Adrenal gland (tissue), 12 donors: ENCODE measurements around the gene AGPAT3. TPM values are rescaled to one million over a fixed set of nuclear protein-coding genes. Genes with fewer than 3 reads are reported as not detected.

Source experiments
- DNase-seq, 7 donors: peaks; one replicate each; pipeline ENCODE4 v3.0.0-alpha.2; 2019 to 2020
- H3K27ac ChIP-seq, 5 donors: fragments of 200-600 bp; sonication (generic) in 4 of 5; 1 replicate in 3 of 5; 2 replicates in 2 of 5; pipeline versions ENCODE4 v1.5.1 to v1.8.0; 2016 to 2020; ENCODE audit warnings: mild to moderate bottlenecking in 1 of 5
- H3K27me3 ChIP-seq: fragments of 200-600 bp; 2 replicates; pipeline ENCODE4 v1.8.0; 2021
- H3K36me3 ChIP-seq, 2 donors: fragments of 200-600 bp; replicated peaks in 1 of 2; 1 replicate in 1 of 2; 2 replicates in 1 of 2; pipeline versions ENCODE4 v1.5.1 to v1.8.0; 2018 to 2022
- H3K4me1 ChIP-seq, 2 donors: fragments of 200-600 bp; replicated peaks in 1 of 2; 1 replicate in 1 of 2; 2 replicates in 1 of 2; pipeline versions ENCODE4 v1.5.1 to v1.8.0; 2018 to 2021
- H3K4me3 ChIP-seq, 4 donors: fragments of 200-600 bp; sonication (generic) in 3 of 4; one replicate each; pipeline ENCODE4 v1.5.1; 2016 to 2018
- H3K9me3 ChIP-seq, 3 donors: fragments of 200-600 bp; sonication (generic) in 1 of 3; replicated peaks in 1 of 3; 1 replicate in 2 of 3; 2 replicates in 1 of 3; pipeline versions ENCODE4 v1.5.1 to v1.8.0; 2016 to 2021
- POLR2A ChIP-seq, 2 donors: fragments of 450-650 bp; IDR thresholded peaks; one replicate each; pipeline ENCODE4 v1.6.1; 2017; ENCODE audit warnings: antibody characterized with exemption in 2 of 2, mild to moderate bottlenecking in 2 of 2, moderate library complexity in 1 of 2
- WGBS, 4 donors: extraction: QIAGEN DNeasy Blood & Tissue Kit in 2 of 4; methylation state at CpG; one replicate each; pipeline versions ENCODE4 v1.1.5 to v1.1.7; 2013 to 2017; 5-methylcytosine and 5-hydroxymethylcytosine counted together
- intact Hi-C, 2 donors: fragments of 100-400 bp; cut with DNase I; formaldehyde crosslinking; loops; one replicate each; pipeline versions ENCODE4 v1.14.1 to v1.15.0; 2022 to 2023
- polyA plus RNA-seq, 3 donors: library from polyadenylated mRNA; stranded (reverse); fragments of 200-250 nt in 2 of 3; fragments of 350-450 nt in 1 of 3; fragmentation: Illumina TruSeq in 1 of 3; extraction: RNeasy Lipid Tissue Mini Kit (QIAGEN cat#74804) in 1 of 3; gene quantifications; one replicate each; pipeline ENCODE4 v1.2.3, GENCODE V29; 2013 to 2014
- total RNA-seq, 9 donors: library from RNA; depleted of rRNA in 4 of 9; stranded (reverse); fragments of >200 nt in 4 of 9; fragments of 120-200 nt in 1 of 9; fragmentation: NEBNext Ultra II Directional in 1 of 9; extraction: Animal tissue kit (Norgen Biotek cat#: 25700) in 1 of 9; gene quantifications; one replicate each; pipeline versions ENCODE4 v1.1.0 to v1.2.4, GENCODE V29; 2013 to 2023
- TF ChIP-seq, protein P1 (sequence below), 6 experiments: fragments of 450-650 bp in 4 of 6; fragments of 200-600 bp in 2 of 6; sonication (generic) in 1 of 6; IDR thresholded peaks; 1 replicate in 5 of 6; 2 replicates in 1 of 6; pipeline versions ENCODE4 v1.5.1 to v1.8.0; 2016 to 2021; ENCODE audit warnings: antibody characterized with exemption in 6 of 6, mild to moderate bottlenecking in 2 of 6, moderate library complexity in 1 of 6
- donor health status: healthy with polysubstance abuse.
- donor health status: Bipolar disorder and iron deficiency.
- donor health status: DM: yes; HTN: yes; CAD: no.
- donor health status: DM: no; HTN: no; CAD: no.
- donor health status: DM: no; HTN: no; CAD: no.
- donor health status: DM: yes; HTN: yes; CAD: no.

The AGPAT3 gene
- total and polyA plus RNA-seq, 12 donors, result 25.3 to 88.9 (median 47.8) TPM

DNA sequence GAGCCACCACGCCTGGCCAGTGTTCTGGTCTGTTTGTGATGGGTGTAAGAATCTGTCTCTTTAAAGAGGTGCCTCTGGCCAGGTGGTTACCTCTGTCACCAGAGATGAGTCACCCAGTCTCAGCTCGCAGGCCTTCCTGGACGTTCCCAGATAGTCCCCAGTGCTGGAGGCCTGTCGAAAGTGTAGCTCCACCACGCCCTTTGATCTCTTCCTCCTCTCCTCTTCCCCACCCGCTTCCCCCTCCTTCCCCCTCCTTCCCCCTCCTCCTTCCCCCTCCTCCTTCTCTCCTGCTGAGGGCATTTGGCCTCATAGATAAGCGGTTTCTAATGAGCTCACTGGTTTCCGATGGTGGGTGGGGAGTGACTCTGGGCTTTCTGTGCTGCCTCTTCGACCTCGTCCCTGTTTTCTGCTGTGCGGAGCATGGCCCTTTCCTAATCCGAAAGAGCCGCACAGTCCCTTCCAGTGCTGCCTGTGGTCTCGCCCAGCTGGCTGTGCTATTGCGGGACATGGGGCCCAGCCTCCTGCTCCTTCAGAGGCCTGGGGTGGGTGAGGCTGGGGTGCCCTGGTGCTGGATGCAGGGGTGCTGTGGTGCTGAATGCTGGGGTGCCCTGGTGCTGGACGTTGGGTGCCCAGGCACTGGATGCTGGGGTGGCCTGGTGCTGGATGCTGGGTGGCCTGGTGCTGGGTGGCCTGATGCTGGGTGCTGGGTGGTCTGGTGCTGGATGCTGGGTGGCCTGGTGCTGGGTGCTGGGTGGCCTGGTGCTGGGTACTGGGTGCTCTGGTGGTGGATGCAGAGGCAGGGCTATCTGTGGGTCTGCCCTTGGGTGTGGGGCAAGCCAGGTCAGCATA is 19.2 kb downstream of the AGPAT3 start:
- Histone ChIP-seq H3K27ac (peak overlapping the region; percentile 56 to 85 (median 63)), H3K27me3 (no peaks in the 10 kb centered on the region), H3K36me3 (no peaks in the 10 kb centered on the region), H3K4me3 (no peak overlapping the region), H3K4me1 (peaks cover 13 to 32% of the 10 kb centered on the region in 2 donors), H3K9me3 (no peaks in the 10 kb centered on the region)
- DNase-seq, result peak; percentile 55 to 82 (median 77)
- WGBS, 4 donors, result 6 to 23% (median 17%) methylated on average over 6 to 16 of the region's 16 CpGs
- TF ChIP-seq POLR2A (IDR thresholded peaks at IDR 0.05), result peak in 1 of 2 donors; percentile 13
- TF ChIP-seq, protein P1, sequence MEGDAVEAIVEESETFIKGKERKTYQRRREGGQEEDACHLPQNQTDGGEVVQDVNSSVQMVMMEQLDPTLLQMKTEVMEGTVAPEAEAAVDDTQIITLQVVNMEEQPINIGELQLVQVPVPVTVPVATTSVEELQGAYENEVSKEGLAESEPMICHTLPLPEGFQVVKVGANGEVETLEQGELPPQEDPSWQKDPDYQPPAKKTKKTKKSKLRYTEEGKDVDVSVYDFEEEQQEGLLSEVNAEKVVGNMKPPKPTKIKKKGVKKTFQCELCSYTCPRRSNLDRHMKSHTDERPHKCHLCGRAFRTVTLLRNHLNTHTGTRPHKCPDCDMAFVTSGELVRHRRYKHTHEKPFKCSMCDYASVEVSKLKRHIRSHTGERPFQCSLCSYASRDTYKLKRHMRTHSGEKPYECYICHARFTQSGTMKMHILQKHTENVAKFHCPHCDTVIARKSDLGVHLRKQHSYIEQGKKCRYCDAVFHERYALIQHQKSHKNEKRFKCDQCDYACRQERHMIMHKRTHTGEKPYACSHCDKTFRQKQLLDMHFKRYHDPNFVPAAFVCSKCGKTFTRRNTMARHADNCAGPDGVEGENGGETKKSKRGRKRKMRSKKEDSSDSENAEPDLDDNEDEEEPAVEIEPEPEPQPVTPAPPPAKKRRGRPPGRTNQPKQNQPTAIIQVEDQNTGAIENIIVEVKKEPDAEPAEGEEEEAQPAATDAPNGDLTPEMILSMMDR (IDR thresholded peaks at IDR 0.05), result no peak
- intact Hi-C loops, result no loop called here

DNA sequence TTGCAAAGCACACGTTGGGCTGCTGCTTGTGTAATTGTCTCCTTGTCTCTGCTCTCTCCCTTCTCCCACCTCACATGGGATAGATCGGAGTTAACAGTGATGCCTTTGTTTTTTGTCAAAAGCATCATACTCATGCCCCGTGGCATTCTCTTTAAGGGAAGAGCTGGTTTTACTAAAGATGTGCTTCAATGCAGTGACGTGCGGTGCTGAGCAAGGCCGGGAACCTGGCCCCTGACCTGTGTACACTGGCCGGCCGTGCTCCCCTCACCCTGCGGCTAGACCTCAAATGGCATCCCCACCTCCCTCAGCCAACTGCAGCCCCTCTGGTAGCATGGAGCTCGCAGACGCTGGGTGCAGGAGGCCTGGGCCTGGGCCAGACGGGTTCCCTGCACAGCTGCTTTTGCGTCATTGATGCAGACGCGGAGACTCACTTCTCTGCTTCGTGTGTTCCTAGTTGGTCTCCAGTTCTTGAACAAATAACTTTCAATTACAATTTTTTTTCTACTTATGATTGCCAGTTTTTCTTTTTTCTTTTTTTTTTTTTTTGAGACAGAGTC is 19.9 kb downstream of the AGPAT3 start:
- DNase-seq, result peak in 2 of 7 donors; percentile 37 to 85
- H3K36me3 ChIP-seq, result no peaks in the 10 kb centered on the region
- 74 to 80% (median 79%) methylated on average over 13 to 16 of the region's 16 CpGs for WGBS, 4 donors
- peak overlapping the region in 4 of 5 donors; percentile 56 to 85 (median 73) for H3K27ac ChIP-seq
- no peak overlapping the region for H3K4me3 ChIP-seq
- TF ChIP-seq, protein P1 (IDR thresholded peaks at IDR 0.05), result no peak
- no peak for TF ChIP-seq POLR2A (IDR thresholded peaks at IDR 0.05)
- no peaks in the 10 kb centered on the region for H3K27me3 ChIP-seq
- peaks cover 13 to 27% of the 10 kb centered on the region in 2 donors for H3K4me1 ChIP-seq
- H3K9me3 ChIP-seq, result no peaks in the 10 kb centered on the region
- intact Hi-C loops, result no loop called here

DNA sequence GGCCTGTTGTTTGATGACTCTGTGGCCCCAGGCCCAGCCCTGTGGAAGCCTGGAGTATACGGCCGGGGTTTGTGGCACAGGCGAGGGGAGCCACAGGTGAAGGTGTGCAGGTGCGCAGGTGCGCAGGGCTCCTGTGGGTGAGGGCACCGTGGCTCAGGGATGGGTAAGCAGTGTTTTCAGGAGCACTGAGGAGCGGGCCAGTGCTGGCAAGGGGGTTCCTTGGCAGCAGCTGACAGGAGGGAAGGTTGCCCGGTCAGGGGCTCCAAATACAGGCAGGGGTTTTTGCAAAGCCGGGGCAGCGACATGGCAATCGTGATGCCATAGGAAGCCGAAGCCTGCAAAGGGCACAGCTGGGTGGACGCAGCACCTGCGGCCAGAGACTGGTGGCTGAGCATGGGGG is 20.7 kb downstream of the AGPAT3 start:
- H3K4me3 ChIP-seq, result no peak overlapping the region
- H3K9me3 ChIP-seq, result no peaks in the 10 kb centered on the region
- intact Hi-C loops, result no loop called here
- H3K4me1 ChIP-seq, result peaks cover 9 to 19% of the 10 kb centered on the region in 2 donors
- WGBS, 4 donors, result 93 to 96% (median 95%) methylated on average over 10 to 14 of the region's 14 CpGs
- H3K27ac ChIP-seq, result peak overlapping the region in 1 of 5 donors; percentile 83
- DNase-seq, result no peak
- H3K36me3 ChIP-seq, result no peaks in the 10 kb centered on the region
- no peaks in the 10 kb centered on the region for H3K27me3 ChIP-seq
- TF ChIP-seq, protein P1 (IDR thresholded peaks at IDR 0.05), result no peak
- no peak for TF ChIP-seq POLR2A (IDR thresholded peaks at IDR 0.05)

DNA sequence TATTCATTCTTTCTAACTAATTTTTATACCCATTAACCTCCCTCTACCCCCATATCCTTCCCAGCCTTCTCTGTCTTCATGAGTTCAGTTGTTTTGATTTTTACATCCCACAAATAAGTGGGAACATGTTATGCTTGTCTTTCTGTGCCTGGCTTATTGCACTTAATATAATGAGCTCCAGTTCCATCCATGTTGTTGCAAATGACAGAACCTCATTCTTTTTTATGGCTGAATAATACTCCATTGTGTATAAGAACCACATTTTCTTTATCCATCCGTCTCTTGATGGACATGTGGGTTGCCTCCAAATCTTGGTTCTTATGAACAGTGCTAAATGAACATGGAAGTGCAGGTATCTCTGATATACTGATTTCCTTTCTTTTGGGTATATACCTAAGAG is 21.5 kb downstream of the AGPAT3 start:
- TF ChIP-seq POLR2A (IDR thresholded peaks at IDR 0.05), result no peak
- TF ChIP-seq, protein P1 (IDR thresholded peaks at IDR 0.05), result no peak
- WGBS, 4 donors, result 92 to 97% (median 94%) methylated on average over 1 of the region's 1 CpG
- DNase-seq, result no peak
- no peaks in the 10 kb centered on the region for H3K9me3 ChIP-seq
- no peak overlapping the region for H3K27ac ChIP-seq
- no peaks in the 10 kb centered on the region for H3K27me3 ChIP-seq
- peaks cover 8 to 17% of the 10 kb centered on the region in 2 donors for H3K4me1 ChIP-seq
- intact Hi-C loops, result no loop called here
- H3K4me3 ChIP-seq, result no peak overlapping the region
- no peaks in the 10 kb centered on the region for H3K36me3 ChIP-seq
